GM18873 (cell line): ENCODE results near the gene ALDH2.
"Not testable (repeated sequence)": the region's sequence is repeated elsewhere in the genome, so short reads cannot be mapped to it uniquely, and the experiment has no call there.

Experiments
- ATAC-seq: cut with Tn5 transposase; IDR thresholded peaks from one replicate; pipeline ENCODE4 v1.9.1; 2021; ENCODE audit warnings: mild to moderate bottlenecking, moderate library complexity, moderate number of reproducible peaks; ENCODE audit not compliant: unreplicated experiment, low FRiP score

ALDH2 gene

DNA sequence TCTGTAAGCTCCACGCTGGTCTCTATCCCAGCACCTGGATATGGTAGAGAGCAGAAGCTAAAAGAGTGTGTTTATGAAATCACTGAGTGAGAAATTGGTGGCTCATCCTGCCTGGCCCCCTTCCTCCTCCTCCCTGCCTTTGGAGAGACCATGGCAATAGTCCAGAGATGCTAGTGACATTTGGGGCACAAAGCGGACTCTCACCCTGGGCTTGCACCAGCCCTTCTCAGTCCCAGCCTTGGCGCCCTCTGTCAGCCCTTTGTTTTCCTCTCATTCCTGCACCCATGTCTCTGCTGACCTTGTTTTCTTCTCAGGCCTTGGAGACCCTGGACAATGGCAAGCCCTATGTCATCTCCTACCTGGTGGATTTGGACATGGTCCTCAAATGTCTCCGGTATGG is 18.2 kb downstream of the ALDH2 start:
- no peak for ATAC-seq

DNA sequence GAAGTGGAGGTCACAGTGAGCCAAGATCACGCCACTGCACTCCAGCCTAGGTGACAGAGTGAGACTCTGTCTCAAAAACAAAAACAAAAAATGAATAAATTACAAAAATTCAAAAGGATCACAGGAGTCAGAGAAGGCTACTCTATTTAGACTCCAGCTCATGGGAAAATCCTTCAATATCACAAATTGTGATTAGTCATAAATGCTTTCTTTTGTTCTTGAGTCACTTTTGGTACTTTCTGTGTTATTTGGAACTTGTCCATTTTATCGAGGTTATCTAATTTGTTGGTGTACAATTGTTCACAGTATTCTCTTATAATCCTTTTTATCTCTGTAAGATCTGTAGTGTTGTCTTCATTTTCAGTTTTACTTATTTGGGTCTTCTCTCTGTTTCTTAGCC is 18.9 kb downstream of the ALDH2 start:
- no peak for ATAC-seq

DNA sequence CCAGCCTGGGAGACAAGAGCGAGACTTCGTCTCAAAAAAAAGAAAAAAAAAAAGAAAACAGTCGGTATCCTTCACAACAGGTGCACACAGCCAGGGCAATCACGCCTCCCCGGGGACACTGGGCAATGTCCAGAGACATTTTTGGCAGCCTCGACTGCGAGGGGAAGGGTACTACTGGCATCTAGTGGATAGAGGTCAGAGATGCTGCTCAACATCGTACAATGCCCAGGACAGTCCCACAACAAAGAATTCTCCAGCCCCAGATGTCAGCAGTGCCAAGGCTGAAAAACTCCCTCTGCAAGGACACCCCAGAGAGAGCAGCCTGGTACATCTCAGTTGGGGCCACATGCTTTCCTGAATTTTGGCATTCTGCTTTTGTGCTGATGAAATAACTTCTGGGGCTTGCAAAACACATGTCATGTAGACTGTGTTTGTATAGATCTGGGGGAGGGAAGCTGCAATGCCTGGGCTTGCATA is 21.5 kb downstream of the ALDH2 start:
- ATAC-seq: no peak

GRCh38 chr12:111789779-111790178 is 23.0 kb downstream of the ALDH2 start:
- ATAC-seq: no peak

- no peak for ATAC-seq
Measured at GRCh38 chr12:111791507-111791906, 24.8 kb downstream of the ALDH2 start.

DNA sequence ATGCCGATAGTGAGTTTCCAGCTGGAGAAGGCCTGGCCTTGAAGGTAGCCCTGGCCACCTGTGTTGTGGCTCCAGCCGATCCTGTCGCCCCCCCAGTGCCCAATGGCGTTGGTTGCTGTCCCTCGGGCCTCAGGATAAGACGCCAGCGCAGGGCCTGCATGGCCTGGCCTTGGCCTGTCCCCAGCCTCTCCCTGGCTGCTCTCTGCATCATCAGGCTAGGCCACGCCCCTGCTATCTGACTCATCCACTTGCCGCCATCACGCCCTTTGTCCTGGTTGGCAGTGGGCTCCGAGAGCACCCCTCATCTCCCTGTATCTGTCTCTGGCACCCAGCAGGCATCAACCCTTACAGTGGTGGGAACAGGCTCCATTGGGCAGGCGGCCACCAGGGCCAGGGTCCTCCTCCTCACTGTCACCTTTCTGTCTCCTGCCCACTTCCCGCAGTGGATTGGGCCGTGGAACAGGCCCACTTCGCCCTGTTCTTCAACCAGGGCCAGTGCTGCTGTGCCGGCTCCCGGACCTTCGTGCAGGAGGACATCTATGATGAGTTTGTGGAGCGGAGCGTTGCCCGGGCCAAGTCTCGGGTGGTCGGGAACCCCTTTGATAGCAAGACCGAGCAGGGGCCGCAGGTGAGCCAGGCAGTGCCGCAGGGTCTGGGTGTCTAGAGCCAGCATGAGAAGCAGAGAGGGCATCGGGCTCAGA is 25.6 kb downstream of the ALDH2 start:
- ATAC-seq: no peak

DNA sequence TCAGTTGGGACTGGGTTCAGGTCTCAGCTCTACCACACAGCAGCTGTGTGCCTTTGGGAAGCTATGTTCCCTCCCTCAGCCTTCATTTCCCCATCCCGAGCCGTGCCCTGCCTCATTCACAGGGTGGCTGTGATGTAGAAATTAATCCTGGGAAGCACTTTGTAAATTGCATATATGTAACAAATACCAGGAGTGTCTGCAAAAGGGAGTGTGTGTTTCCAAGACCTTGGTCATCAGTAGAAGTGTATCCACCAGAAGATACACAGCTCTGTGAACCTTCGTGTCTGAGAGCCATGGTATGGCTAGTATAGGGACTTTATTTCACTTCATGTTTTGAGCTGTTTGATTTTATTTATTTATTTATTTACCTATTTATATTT is 26.1 kb downstream of the ALDH2 start:
- no peak for ATAC-seq

GRCh38 chr12:111798182-111798581 is 31.4 kb downstream of the ALDH2 start:
- no peak for ATAC-seq

DNA sequence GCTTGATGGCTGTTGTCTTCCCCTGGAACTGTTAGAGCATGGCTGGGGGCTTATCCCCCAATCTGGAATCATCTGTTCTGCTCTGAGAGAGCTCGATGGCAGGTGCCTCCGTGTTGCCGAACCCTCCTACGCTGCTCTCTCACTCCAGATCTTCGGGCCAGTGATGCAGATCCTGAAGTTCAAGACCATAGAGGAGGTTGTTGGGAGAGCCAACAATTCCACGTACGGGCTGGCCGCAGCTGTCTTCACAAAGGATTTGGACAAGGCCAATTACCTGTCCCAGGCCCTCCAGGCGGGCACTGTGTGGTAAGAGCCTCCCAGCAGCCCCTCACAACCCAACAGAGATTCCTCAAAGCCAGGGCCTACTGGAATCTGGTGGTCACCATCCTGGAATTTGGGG is 33.0 kb downstream of the ALDH2 start:
- ATAC-seq: no peak

- ATAC-seq: no peak
Measured at GRCh38 chr12:111803038-111803626, 36.4 kb downstream of the ALDH2 start.

DNA sequence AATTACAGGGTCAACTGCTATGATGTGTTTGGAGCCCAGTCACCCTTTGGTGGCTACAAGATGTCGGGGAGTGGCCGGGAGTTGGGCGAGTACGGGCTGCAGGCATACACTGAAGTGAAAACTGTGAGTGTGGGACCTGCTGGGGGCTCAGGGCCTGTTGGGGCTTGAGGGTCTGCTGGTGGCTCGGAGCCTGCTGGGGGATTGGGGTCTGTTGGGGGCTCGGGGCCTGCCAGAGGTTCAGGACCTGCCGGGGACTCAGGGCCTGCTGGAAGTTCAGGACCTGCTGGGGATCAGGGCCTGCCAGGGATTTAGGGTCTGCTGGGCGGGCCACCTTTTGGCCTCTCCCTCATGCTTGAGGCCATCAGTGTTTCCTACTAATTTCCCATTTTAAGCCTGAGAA is 37.1 kb downstream of the ALDH2 start:
- ATAC-seq: no peak

DNA sequence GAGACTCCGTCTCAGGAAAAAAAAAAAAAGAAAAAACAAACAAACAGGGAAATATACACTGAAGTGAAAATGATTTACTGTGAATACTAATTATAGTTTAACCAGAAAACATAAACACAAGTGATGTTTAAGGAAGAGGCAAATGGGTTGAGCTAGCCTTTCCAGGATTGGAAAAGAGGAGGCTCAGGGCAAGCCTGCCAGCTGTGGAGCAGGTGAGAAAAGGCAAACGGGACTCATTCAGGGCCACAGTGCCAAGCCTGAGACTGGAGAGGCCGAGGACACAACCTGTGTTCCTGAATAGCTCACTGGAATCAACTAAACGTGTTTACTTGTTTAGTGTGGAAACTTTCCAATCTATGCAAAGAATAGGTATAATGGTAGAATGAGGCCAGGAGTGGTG is 39.6 kb downstream of the ALDH2 start:
- no peak for ATAC-seq

DNA sequence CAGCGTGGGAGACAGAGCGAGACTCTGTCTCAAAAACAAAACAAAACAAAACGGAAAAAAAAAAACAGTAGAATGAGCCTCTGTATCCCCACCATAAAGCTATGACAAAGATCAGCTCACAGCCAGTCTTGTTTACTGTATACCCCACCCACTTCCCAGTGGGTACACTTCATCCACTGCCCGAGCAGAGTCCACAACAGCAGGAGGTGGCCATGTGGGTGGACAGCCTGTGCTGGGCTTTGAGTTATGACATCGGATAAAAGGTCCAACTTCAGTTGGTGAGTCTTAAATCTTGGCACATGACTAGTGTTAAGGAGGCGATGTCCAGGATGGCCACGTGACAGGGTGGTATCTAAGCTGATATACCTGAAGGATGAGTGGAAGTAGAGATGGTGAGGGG is 40.5 kb downstream of the ALDH2 start:
- no peak for ATAC-seq

GRCh38 chr12:111812881-111813741 is 46.4 kb downstream of the ALDH2 start:
- ATAC-seq: no peak

- no peak for ATAC-seq
Measured at GRCh38 chr12:111816065-111816615, 49.4 kb downstream of the ALDH2 start.

DNA sequence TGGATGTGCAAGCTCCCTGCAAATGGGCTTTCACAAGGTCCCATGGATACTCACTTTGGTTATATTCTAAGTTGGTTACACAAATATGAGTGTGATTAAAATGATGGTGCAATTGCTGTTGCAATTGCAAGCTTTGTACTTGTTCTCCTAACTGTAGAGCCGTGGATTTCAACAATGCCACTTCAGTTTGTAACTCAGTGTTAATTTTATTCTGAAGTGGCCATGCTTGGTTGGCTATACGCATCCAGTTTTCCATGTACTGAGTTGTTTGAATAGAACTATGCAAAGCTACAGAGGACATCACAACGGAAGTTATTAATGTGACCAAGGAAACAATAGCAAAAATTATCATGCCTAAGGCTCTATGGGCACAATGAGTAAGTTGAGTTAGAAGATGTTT is 50.2 kb downstream of the ALDH2 start:
- not testable (repeated sequence) for ATAC-seq

- ATAC-seq: no peak
Measured at GRCh38 chr12:111818340-111818739, 51.6 kb downstream of the ALDH2 start.

DNA sequence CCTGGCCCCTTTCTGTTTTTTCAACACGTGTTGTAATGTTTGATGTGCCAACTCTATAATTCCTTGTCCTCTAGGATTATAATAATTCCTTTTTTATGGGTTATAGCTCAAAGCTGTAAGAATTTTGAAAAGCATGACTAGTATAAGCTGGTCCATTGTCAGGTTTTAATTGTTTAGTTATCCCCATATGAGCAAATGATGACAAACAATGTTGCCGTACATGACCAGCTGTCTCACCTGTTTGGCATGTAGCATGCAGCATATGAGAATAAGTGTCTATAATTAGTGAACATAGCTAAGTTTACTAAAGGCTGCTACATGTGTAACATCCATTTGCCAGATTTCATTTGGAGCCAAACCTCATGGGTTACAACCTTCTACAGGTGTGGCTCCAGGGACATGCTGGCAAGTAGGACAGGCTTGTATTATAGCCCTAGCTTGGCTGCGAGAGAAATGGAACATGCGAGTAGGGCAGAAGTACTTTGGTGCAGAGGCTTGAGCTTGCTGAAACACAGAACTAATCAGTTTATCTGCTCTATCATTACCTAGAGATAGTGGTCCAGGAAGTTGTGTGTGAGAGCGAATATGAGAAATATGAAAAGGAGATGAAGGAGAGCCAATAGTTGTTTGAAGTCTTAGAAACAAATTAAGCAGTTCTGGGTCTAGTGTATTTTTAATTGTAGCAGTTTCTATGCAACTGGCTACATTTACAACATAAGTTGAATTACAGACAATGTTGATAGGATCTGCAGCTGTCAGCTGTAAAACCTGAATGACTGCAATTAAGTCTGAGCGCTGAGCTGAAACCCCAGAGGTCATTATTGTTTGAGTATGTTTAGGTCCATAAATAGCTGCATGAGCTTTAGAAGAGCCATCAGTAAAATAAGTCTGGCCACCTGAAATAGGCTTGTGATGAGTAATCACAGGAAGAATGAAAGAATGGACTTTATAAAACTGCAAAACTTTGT is 52.7 kb downstream of the ALDH2 start:
- no peak for ATAC-seq

DNA sequence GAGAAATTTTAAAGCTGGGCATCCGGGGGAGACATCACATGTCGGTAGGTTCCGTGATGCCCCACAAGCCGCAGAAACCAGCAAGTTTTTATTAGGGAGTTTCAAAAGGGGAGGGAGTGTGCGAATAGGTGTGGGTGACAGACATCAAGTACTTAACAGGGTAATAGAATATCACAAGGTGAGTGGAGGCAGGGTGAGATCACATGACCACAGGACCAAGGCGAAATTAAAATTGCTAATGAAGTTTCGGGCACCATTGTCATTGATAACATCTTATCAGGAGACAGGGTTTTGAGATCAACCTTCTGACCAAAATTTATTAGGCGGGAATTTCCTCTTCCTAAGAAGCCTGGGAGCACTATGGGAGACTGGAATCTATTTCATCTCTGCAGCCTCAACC is 54.1 kb downstream of the ALDH2 start:
- not testable (repeated sequence) for ATAC-seq

GRCh38 chr12:111822886-111823285 is 56.2 kb downstream of the ALDH2 start:
- ATAC-seq: no peak
